Measurements from ENCODE around the gene NKD1. TPM values are rescaled to one million over a fixed set of nuclear protein-coding genes. Genes with fewer than 3 reads are reported as not detected.
A peak's percentile ranks its signal among the peaks of the same experiment; 100 is the strongest.

NKD1 gene
- total and polyA plus RNA-seq, 4 donors, result 2.3 to 14.1 (median 8.0) TPM

- Histone ChIP-seq H3K27ac (ENCODE audit: low read depth in 1 of 2, low read length in 1 of 2) (peak overlapping the region in 1 of 2 donors; percentile 44), H3K27me3 (ENCODE audit: control insufficient read depth in 3 of 3, insufficient read depth in 3 of 3, low read length in 2 of 3) (no peaks in the 10 kb centered on the region), H3K36me3 (ENCODE audit: control insufficient read depth in 4 of 4, insufficient read depth in 4 of 4, low read length in 4 of 4) (peaks cover 0 to 25% (median 11%) of the 10 kb centered on the region in 4 donors), H3K9me3 (ENCODE audit: control insufficient read depth in 4 of 4, insufficient read depth in 3 of 4, low read length in 3 of 4) (no peaks in the 10 kb centered on the region), H3K4me1 (ENCODE audit: control insufficient read depth in 5 of 5, insufficient read depth in 5 of 5, low read length in 5 of 5) (peaks cover 0 to 83% (median 46%) of the 10 kb centered on the region in 5 donors), H3K4me3 (no peak overlapping the region), H3K9ac (ENCODE audit: insufficient read depth in 1 of 2, low read length in 2 of 2) (no peak overlapping the region)
- TF ChIP-seq CTCF (IDR thresholded peaks at IDR 0.05; ENCODE audit: control extremely low read depth, extremely low read depth), result no peak
- no peak for DNase-seq
- WGBS, 2 donors, result 88 to 93% methylated on average over 17 of the region's 17 CpGs
- ATAC-seq (ENCODE audit: insufficient read depth, low FRiP score), result no peak
These were observed 49.5 kb downstream of the NKD1 start for GRCh38 chr16:50597563-50598255.

GRCh38 chr16:50598256-50598894, 50.2 kb downstream of the NKD1 start:
- ATAC-seq (ENCODE audit: insufficient read depth, low FRiP score) (no peak), DNase-seq (peak in 2 of 3 donors; percentile 52 to 65)
- TF ChIP-seq CTCF (IDR thresholded peaks at IDR 0.05; ENCODE audit: control extremely low read depth, extremely low read depth), result no peak
- Histone ChIP-seq H3K27ac (ENCODE audit: low read depth in 1 of 2, low read length in 1 of 2) (peak overlapping the region in 1 of 2 donors; percentile 44), H3K9ac (ENCODE audit: insufficient read depth in 1 of 2, low read length in 2 of 2) (no peak overlapping the region), H3K4me1 (ENCODE audit: control insufficient read depth in 5 of 5, insufficient read depth in 5 of 5, low read length in 5 of 5) (peaks cover 0 to 83% (median 45%) of the 10 kb centered on the region in 5 donors), H3K9me3 (ENCODE audit: control insufficient read depth in 4 of 4, insufficient read depth in 3 of 4, low read length in 3 of 4) (no peaks in the 10 kb centered on the region), H3K36me3 (ENCODE audit: control insufficient read depth in 4 of 4, insufficient read depth in 4 of 4, low read length in 4 of 4) (peaks cover 0 to 27% (median 7%) of the 10 kb centered on the region in 4 donors), H3K27me3 (ENCODE audit: control insufficient read depth in 3 of 3, insufficient read depth in 3 of 3, low read length in 2 of 3) (no peaks in the 10 kb centered on the region), H3K4me3 (no peak overlapping the region)
- WGBS, 2 donors, result 76 to 89% methylated on average over 15 of the region's 15 CpGs

GRCh38 chr16:50598936-50599361, 50.8 kb downstream of the NKD1 start:
- ATAC-seq (ENCODE audit: insufficient read depth, low FRiP score), result no peak
- 77 to 83% methylated on average over 6 to 8 of the region's 8 CpGs for WGBS, 2 donors

More at GRCh38 chr16:50598936-50599361, 50.8 kb downstream of the NKD1 start:
- Histone ChIP-seq H3K9ac (ENCODE audit: insufficient read depth in 1 of 2, low read length in 2 of 2) (no peak overlapping the region), H3K27ac (ENCODE audit: low read depth in 1 of 2, low read length in 1 of 2) (peak overlapping the region in 1 of 2 donors; percentile 17), H3K4me3 (no peak overlapping the region), H3K9me3 (ENCODE audit: control insufficient read depth in 4 of 4, insufficient read depth in 3 of 4, low read length in 3 of 4) (no peaks in the 10 kb centered on the region), H3K4me1 (ENCODE audit: control insufficient read depth in 5 of 5, insufficient read depth in 5 of 5, low read length in 5 of 5) (peaks cover 0 to 84% (median 45%) of the 10 kb centered on the region in 5 donors), H3K36me3 (ENCODE audit: control insufficient read depth in 4 of 4, insufficient read depth in 4 of 4, low read length in 4 of 4) (peaks cover 0 to 27% (median 7%) of the 10 kb centered on the region in 4 donors), H3K27me3 (ENCODE audit: control insufficient read depth in 3 of 3, insufficient read depth in 3 of 3, low read length in 2 of 3) (no peaks in the 10 kb centered on the region)
- no peak for DNase-seq
- TF ChIP-seq CTCF (IDR thresholded peaks at IDR 0.05; ENCODE audit: control extremely low read depth, extremely low read depth), result no peak

All from lung (tissue), 12 donors.